GM23338 (cell line): ENCODE measurements around the gene TSPAN12.

ENCODE experiments used
- CTCF ChIP-seq, 2 experiments: fragments of 200-600 bp in 1 of 2; sonication (generic) in 1 of 2; conservative IDR thresholded peaks; 2 replicates each; pipeline versions ENCODE4 v1.5.1 to v1.6.1; 2016 to 2017; ENCODE audit warnings: antibody characterized with exemption in 2 of 2, low read depth in 2 of 2, mild to moderate bottlenecking in 2 of 2, moderate library complexity in 1 of 2
- EZH2 ChIP-seq: fragments of 200-600 bp; sonication (generic); IDR thresholded peaks from one replicate; pipeline ENCODE4 v1.8.0; 2017; ENCODE audit warnings: antibody characterized with exemption, mild to moderate bottlenecking, low read depth; ENCODE audit not compliant: unreplicated experiment
- POLR2AphosphoS5 ChIP-seq: IDR thresholded peaks from 2 replicates; pipeline ENCODE4 v1.6.1; 2016; ENCODE audit warnings: antibody characterized with exemption, low read depth
- ZNF331 ChIP-seq: fragments of 250-450 bp; sonication (Bioruptor Pico); IDR thresholded peaks from 2 replicates; pipeline ENCODE4 v1.5.0; 2020; ENCODE audit warnings: low read depth, mild to moderate bottlenecking, moderate library complexity

GRCh38 chr7:120874722-120875121, 16.8 kb upstream of the TSPAN12 start:
- TF ChIP-seq CTCF (conservative IDR thresholded peaks at IDR 0.05; ENCODE audit: low read depth in 2 of 2) (no peak), EZH2 (no peak), ZNF331 (CRISPR knock-in tag) (no peak), POLR2AphosphoS5 (no peak)
